NK-92 treated with Interleukin-12 subunit alpha and Interleukin-12 subunit beta, amount 100 ng/mL, for 24 hours (cell line): ENCODE data around the gene TMEM259.
"Not testable (repeated sequence)": the region's sequence is repeated elsewhere in the genome, so short reads cannot be mapped to it uniquely, and the experiment has no call there.

Source experiments
- DNase-seq: peaks from one replicate; lab custom pipeline; 2025; lab: John Stamatoyannopoulos, UW

TMEM259 gene

DNA sequence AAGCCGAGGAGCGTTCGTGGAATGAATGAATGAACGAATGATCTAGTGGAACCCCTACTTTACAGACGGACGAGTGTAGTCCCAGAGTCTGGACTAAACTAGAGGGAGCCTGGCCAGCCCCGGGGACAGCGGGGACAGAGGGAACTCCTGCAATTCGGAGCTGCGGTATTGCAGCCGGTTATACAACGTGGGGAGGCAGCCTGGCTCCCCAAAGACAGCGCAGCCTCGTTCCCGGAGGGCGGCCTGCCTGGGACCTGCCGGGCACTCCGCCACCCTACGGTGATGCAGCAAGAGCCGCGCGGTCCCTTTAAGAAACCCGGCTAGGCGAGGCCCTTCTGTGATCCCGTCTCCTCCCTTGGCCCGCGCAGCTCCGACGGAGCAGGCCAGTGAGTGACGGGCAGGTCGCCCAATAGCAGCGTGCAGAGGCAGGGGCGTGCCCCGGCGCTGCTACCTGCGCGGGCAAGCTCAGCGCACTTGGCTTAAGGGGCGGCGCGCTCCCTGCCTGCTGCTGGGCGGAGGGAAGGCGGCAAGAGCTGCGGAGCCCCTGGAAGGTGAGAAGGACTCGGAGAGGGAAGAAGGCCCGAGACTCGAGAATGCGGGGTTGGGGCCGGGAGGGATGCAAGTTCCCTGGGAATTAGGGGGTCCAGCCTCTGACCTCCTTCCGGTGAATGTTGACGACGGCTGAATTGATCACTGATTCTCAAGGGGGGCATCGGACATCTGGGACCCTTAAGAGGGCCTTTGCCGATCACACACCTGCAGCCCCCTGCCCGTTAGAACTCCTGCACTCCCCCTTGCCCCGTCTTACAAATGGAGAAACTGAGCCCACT, 18.9 kb upstream of the TMEM259 start, which contains the start of gene ABCA7:
TSS of gene ABCA7 (plus strand) at position 462 of the 830 bp plus-strand sequence. CDS start 1,255 bp downstream, outside the sequence.
- peak; percentile 97 for DNase-seq

DNA sequence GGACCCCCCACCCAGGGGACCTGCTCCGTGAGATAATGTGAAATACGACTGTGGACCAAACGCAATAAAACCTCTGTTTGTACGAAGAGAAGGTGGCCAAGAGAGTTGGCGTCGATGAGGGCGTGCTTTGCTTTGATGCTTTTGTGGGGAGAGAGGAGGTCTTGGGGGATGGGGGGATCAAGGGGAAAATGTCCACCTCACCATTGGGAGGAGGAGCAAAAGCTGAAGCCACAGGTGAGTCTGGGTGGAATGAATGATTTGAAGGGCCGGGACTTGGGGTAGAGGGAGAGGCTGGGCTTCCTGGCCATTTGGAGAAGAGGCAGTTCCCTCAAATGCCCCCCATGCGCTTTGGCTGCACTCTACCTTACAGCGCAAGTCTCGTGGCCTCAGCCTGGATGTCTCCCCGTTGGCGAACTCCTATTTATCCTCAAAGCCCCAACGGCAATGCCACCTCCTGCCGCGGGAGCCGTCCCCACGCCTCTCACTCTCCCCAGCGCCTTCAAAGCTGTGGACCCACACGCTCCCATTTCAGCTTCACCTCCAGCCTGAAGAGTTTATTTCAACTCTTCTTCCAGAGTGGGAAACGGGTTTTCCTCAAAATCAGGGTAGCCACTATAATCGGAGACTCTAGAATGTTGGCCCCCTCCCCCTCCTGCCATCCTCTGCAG, 18.2 kb upstream of the TMEM259 start:
- no peak for DNase-seq

DNA sequence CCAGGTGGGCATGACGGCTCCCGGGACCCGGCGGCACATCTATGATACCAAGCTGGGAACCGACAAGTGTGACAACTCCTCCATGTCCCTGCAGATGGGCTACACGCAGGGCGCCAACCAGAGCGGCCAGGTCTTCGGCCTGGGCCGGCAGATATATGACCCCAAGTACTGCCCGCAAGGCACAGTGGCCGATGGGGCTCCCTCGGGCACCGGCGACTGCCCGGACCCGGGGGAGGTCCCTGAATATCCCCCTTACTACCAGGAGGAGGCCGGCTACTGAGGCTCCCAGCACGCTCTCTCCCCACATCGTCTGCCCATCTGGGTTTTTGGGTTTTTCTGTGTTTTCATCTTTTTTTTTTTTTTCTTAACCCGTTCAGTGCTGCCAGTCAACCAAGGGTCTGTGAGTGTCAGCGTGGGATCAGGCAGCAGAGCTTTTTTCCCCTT, 16.7 kb upstream of the TMEM259 start:
- DNase-seq: no peak

DNA sequence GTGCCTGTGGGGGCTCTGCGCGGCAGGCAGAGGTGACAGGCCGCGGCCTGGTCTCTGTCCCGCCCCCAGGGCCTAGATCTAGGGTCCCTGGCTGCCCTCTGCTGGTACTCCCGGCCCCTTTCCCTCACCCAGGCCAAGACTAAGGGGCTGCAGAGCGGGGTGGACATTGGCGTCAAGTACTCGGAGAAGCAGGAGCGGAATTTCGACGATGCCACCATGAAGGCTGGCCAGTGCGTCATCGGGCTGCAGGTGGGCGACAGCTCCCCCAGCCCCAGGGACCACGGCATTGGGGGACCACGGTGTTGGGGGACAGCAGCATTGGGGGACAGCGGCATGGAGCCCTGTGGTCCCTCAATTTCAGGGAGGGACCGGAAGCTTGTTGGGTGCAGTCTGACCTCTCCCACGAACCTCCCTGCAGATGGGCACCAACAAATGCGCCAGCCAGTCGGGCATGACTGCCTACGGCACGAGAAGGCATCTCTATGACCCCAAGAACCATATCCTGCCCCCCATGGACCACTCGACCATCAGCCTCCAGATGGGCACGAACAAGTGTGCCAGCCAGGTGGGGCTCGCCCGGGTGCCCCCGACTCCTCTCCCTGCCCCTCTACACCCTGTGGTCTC, 15.2 kb upstream of the TMEM259 start:
- no peak for DNase-seq

GRCh38 chr19:1032264-1032867, 11.4 kb upstream of the TMEM259 start:
- no peak for DNase-seq

- DNase-seq: peak; percentile 76
Measured at GRCh38 chr19:1028062-1028926, 7.4 kb upstream of the TMEM259 start.

GRCh38 chr19:1027650-1028061, 6.7 kb upstream of the TMEM259 start:
- DNase-seq: no peak

DNA sequence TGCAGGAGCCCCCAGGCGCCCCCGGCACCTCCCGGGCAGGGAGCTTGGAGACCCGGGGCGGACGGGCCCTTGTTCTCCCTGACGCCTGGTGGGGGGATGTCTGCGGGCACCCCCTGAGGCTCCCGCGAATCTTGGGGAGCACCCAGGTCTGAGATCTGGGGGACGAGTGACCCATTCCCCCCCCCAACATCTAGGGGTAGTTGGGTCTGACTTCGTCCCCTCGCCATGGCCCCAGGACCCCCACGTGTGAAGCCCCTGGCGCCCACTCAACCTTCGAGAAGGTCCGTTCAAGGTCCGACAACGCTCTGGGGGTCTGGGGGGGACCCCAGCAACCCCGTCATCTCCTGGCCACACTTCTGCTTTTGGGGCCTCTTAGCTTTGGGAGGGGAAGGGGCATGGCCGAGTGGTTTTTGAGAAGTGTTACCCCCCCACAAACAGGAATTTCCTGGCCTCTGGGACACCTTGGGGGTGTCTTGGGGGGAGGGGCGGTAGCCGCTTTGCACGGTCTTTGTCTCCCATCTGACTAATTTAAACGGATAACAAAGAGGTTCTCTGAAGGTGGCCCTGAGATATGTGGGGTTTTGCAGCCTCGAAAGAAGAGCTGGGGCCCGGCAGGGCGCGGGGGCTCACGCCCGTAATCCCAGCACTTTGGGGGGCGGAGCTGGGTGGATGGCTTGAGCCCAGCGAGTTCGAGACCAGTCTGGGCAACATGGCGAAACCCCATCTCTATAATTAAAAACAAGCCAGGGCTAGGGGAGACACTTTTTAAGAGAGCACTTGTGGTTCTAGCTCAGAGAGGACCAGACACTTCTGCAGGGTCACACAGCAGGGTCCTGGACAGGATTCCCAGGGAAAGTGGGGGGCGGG, 6.1 kb upstream of the TMEM259 start:
- DNase-seq: no peak

DNA sequence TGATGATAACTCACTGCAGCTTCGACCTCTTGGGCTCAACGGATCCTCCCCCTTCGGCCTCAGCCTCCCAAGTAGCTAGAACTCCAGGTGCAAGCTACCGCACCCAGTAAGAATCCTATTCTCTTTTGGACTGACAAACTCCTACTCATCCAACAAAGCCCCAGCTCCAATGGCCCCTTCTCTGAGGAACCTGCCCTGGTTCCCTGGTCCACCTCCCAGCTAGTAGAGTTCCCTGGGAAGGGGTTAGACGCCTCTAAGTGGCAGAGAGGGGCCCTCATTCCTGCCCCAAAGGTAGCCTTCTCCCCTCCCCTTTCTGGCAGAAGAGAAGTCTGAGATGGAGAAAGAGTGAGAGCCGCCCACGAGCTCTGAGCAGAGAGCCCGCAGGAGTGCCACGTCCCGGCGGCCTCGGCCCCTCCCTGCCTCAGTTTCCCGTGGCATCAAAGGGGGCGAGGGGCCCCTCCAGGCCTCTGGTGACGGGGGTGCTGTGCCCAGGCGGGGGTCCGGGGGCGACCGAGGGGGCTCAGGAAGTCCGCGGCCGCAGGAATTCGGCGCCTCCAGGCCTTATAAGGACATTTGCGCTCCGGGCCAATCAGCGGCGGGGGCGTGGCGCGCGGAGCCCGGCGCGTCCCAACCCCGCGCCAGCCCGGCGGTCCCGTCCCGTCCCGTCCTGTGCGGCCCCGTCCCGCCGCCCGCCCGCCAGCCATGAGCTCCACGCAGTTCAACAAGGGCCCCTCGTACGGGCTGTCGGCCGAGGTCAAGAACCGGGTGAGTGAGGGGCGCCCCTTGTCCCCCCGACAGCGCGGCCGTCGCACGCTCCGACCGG, 5.2 kb upstream of the TMEM259 start, which contains the start of gene CNN2:
TSS of gene CNN2 (plus strand) at position 649 of the 823 bp plus-strand sequence. CDS start at position 703, 54 bp downstream.
- DNase-seq: peak; percentile 66

DNA sequence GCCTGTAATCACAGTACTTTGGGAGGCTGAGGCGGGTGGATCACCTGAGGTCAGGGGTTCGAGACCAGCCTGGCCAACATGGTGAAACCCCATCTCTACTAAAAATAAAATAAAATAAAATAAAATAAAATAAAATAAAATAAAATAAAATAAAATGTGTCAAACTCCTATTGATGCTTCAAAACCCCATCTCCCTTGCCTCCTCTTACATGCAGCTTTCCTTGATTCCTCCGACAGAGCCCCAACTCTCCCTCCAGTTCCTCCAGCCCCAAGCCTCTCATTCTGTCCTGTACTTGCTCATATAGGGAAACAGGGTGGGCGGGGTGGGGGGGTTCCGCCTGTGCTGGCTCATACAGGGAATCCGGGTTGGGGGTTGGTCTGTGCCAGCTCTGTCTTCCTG, 4.2 kb upstream of the TMEM259 start:
- not testable (repeated sequence) for DNase-seq

DNA sequence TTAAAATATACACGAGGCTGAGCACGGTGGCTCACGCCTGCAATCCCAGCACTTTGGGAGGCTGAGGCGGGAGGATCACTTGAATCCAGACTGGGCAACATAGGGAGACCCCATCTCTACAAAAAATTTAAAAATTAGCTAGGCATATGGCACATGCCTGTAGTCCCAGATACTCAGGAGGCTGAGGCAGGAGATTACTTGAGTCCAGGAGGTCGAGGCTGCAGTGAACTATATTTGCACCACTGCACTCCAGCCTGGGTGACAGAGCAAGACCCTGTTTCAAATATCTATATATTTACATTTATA, 2.9 kb upstream of the TMEM259 start:
- DNase-seq: not testable (repeated sequence)

DNA sequence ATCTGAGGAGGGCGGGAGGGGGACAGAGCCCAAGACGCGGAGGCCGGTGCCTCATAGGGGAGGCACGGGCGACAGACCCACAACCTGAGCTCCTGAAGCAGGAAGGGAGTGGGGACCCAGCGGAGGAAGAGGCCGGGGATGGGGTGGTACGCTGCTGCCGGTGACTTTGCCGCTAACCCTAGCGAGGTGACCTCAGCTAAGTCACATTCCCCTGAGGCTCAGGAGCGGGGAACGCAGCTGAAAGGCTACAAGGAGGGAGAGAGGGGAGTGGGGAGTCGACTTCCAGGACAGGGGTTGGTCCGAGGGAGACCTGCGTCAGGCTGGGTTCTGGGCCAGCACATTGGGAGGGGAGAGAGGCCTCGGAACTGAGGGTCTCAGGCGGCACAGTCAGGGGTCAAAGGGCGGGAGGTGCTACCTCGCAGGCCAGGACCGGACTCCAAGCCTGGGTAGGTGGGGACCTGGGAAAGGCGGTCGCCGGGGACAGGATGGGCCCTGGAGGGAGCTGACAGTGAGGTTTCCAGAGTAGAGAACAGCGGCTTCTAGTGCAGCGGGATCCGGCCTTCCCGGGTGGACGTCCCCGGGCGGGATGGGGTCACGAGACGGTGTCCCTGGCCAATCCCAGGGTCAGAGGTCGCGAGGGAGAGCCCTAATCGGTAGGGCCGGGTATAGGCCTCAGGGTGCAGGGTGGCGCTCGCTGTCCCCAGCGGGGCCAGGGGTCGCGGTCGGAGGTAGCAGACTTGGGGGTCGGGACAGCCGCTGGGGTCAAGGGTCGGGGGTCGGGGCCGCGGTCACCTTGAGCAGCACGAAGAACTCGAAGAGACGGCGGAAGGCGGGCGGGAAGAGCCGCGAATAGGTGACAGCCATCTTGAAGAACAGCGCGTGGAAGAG, 699 bp downstream of the TMEM259 start:
- no peak for DNase-seq

GRCh38 chr19:1019616-1019961, 1.3 kb downstream of the TMEM259 start:
- DNase-seq: no peak

- no peak for DNase-seq
Measured at GRCh38 chr19:1018932-1019615, 1.8 kb downstream of the TMEM259 start.

DNA sequence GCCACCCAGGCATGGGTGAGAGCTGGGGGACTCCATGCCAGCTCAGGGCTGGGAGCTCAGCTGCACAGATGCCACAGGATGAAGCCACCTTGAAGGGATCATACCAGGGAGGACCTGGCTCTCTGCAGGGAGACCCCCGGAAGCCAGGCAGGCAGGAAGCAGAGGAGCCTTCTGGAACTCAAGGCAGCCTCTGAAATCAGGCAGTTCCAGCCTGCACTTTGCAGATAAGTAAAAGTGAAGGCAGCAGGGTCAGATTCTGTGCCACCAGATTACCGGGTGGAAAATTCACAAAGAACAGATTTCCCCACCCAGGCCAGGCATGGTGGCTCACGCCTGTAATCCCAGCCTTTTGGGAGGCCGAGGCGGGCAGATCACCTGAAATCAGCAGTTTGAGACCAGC, 2.5 kb downstream of the TMEM259 start:
- no peak for DNase-seq

DNA sequence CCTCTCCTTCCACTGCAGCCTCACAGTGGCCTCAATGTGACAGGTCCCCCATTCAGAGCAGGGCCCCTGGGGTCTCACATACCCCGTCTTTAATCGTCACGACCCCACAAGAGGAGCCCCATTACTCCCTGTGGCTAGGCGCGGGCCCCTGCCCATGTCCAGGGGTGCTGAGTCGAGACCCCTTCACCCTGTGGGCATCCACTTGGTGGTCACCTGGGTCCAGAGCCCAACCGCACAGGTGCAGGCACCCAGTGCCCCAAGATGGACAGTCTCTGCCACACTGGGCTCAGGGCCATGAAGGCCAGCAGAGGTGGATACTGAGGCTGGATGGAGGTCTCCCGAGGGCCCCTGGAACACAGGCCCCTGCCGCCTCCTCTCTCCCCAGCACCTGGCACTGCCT, 3.0 kb downstream of the TMEM259 start:
- no peak for DNase-seq

GRCh38 chr19:1017115-1017905, 3.6 kb downstream of the TMEM259 start:
- DNase-seq: no peak
